ENCODE data around the gene CACNB4. TPM values are rescaled to one million over a fixed set of nuclear protein-coding genes. Genes with fewer than 3 reads are reported as not detected.

Gene CACNB4
- total and polyA plus RNA-seq, 9 of the 15 experiments (the other 6 are each of a cell fraction or from before 2014, with no cell fraction given), result 0.01 to 0.20 (median 0.04) TPM; not detected in 1

GRCh38 chr2:152092095-152092494 lies 6.7 kb downstream of the CACNB4 start:
- ChIA-PET CTCF (ENCODE audit: low intra/inter-chr PET ratio) (interaction anchor here (0.5 kb wide), 1 partner anchor 719 kb away, joined by 4 read pairs; no protein-coding TSS in a partner anchor), POLR2A (no interaction called here)
- H2AFZ ChIP-seq (ENCODE audit: low read depth, low read length), result no peak overlapping the region
- no peak overlapping the region for H3K27ac ChIP-seq (ENCODE audit: extremely low read depth, low read depth, low read length)
- WGBS (ENCODE audit: insufficient coverage, low coverage, missing lambda C conversion rate), result 20% methylated on average over 2 of the region's 2 CpGs
- H3K9me3 ChIP-seq (replicated peaks; ENCODE audit: control insufficient read depth, insufficient read depth, low read depth, low read length), result no peaks in the 10 kb centered on the region
- no peaks in the 10 kb centered on the region for H3K4me1 ChIP-seq (replicated peaks in 1 of 2; ENCODE audit: control insufficient read depth in 2 of 2, insufficient read depth in 2 of 2, low read length in 2 of 2)
- FAIRE-seq (no peak), DNase-seq (ENCODE audit: extremely low read depth in 1 of 4, low spot score in 3 of 4) (no peak), ATAC-seq (no peak)
- intact Hi-C loops (cut with micrococcal nuclease), result no loop called here
- no peaks in the 10 kb centered on the region for H3K9me1 ChIP-seq (ENCODE audit: control insufficient read depth, insufficient read depth, low read length)
- BruUV-seq (replicated peaks), result no TSS peak
- H3K4me2 ChIP-seq (ENCODE audit: insufficient read depth, low read length), result no peak overlapping the region
- in situ Hi-C loops (cut with MboI), result no loop called here
- H3K27me3 ChIP-seq (ENCODE audit: control insufficient read depth in 2 of 2, insufficient read depth in 2 of 2, low read length in 2 of 2), result peaks cover 10 to 24% of the 10 kb centered on the region in 2 experiments
- no peaks in the 10 kb centered on the region for H3K36me3 ChIP-seq (ENCODE audit: control insufficient read depth, insufficient read depth, low read length)
- no peaks in the 10 kb centered on the region for H4K20me1 ChIP-seq (replicated peaks; ENCODE audit: control insufficient read depth, insufficient read depth, low read length)
- H3K79me2 ChIP-seq (ENCODE audit: control insufficient read depth, insufficient read depth, low read length), result no peaks in the 10 kb centered on the region
- no peak overlapping the region for H3K9ac ChIP-seq (ENCODE audit: insufficient read depth in 1 of 2, low read depth in 2 of 2, low read length in 2 of 2)
- H3K4me3 ChIP-seq, result no peak overlapping the region
- TF ChIP-seq ATF7 (IDR thresholded peaks at IDR 0.05) (no peak), HNRNPLL (IDR thresholded peaks at IDR 0.05; ENCODE audit: low read depth, low read length, poor library complexity, severe bottlenecking) (no peak), ZNF449 (CRISPR knock-in tag; IDR thresholded peaks at IDR 0.05) (no peak), NRF1 (conservative IDR thresholded peaks at IDR 0.05 in 1 of 2, IDR thresholded peaks at IDR 0.05 in 1 of 2) (no peak), MLLT1 (IDR thresholded peaks at IDR 0.05) (no peak), ZBTB8A (IDR thresholded peaks at IDR 0.05; ENCODE audit: partially characterized antibody) (no peak), ZNF143 (CRISPR knock-in tag; IDR thresholded peaks at IDR 0.05) (no peak), ZNF644 (tag; IDR thresholded peaks at IDR 0.05; ENCODE audit: low read depth) (no peak), ZNF77 (CRISPR knock-in tag; IDR thresholded peaks at IDR 0.05) (no peak), ZNF609 (CRISPR knock-in tag; IDR thresholded peaks at IDR 0.05; ENCODE audit: borderline replicate concordance) (no peak), CEBPG (CRISPR knock-in tag; IDR thresholded peaks at IDR 0.05) (no peak), CEBPG (tag; conservative IDR thresholded peaks at IDR 0.05 in 1 of 2, IDR thresholded peaks at IDR 0.05 in 1 of 2) (no peak), ZFP1 (CRISPR knock-in tag; IDR thresholded peaks at IDR 0.05) (no peak)

Measured in K562 (cell line).